ENCODE data around the gene SLC4A1. TPM values are rescaled to one million over a fixed set of nuclear protein-coding genes. Genes with fewer than 3 reads are reported as not detected.

SLC4A1 gene
- total RNA-seq, result not detected

GRCh38 chr17:44267818-44268490, at the start of gene SLC4A1:
TSS of gene SLC4A1 (minus strand) at chr17:44268135. CDS start at chr17:44262866, 5,269 bp downstream.
- Mint-ChIP-seq H3K4me1 (no peaks in the 10 kb centered on the region), H3K27me3 (peaks cover 5% of the 10 kb centered on the region), H3K4me3 (no peak within 1 kb of the TSS), H3K36me3 (ENCODE audit: low read depth) (no peaks in the 10 kb centered on the region), H3K9me3 (ENCODE audit: low read depth) (no peaks in the 10 kb centered on the region), H3K27ac (no peak within 1 kb of the TSS)
- ChIA-PET POLR2A (no interaction called here), CTCF (no interaction called here)
- no peak for ATAC-seq
- no peak for DNase-seq
- intact Hi-C loops (cut with DNase I, micrococcal nuclease), result no loop called here

- Mint-ChIP-seq H3K4me1 (peaks cover 11% of the 10 kb centered on the region), H3K9me3 (ENCODE audit: low read depth) (no peaks in the 10 kb centered on the region), H3K36me3 (ENCODE audit: low read depth) (peaks cover 14% of the 10 kb centered on the region), H3K27me3 (peaks cover 37% of the 10 kb centered on the region), H3K27ac (no peak overlapping the region), H3K4me3 (no peak overlapping the region)
- ATAC-seq (no peak), DNase-seq (no peak)
- intact Hi-C loops (cut with DNase I, micrococcal nuclease), result no loop called here
- ChIA-PET POLR2A (interaction anchor here (1.2 to 1.8 kb wide), 2 partner anchors 12 to 108 kb away, joined by 6 to 7 read pairs; no protein-coding TSS in a partner anchor), CTCF (interaction anchor here (1.2 to 1.6 kb wide), 2 partner anchors 114 to 131 kb away, joined by 3 read pairs; partner anchors contain the start of gene TMUB2)
These were observed 49.6 kb upstream of the SLC4A1 start for GRCh38 chr17:44317545-44317944.

- Mint-ChIP-seq H3K36me3 (ENCODE audit: low read depth) (peaks cover 8% of the 10 kb centered on the region), H3K4me3 (peak overlapping the region; percentile 41), H3K4me1 (peaks cover 11% of the 10 kb centered on the region), H3K27ac (no peak overlapping the region), H3K9me3 (ENCODE audit: low read depth) (no peaks in the 10 kb centered on the region), H3K27me3 (peaks cover 37% of the 10 kb centered on the region)
- CTCF ChIA-PET, result interaction anchor here (0.8 to 1.6 kb wide), 11 partner anchors 8 to 632 kb away, joined by 3 to 6 read pairs (median 3); partner anchors contain the start of genes GRN and TMUB2
- DNase-seq, result no peak
- intact Hi-C loops (cut with DNase I, micrococcal nuclease), result no loop called here
- no peak for ATAC-seq
- POLR2A ChIA-PET, result interaction anchor here (1.0 to 1.8 kb wide), 3 partner anchors 13 to 106 kb away, joined by 5 to 7 read pairs (median 6); no protein-coding TSS in a partner anchor
These were observed 48.1 kb upstream of the SLC4A1 start for GRCh38 chr17:44315760-44316731.

GRCh38 chr17:44314869-44315661, 47.1 kb upstream of the SLC4A1 start:
- ATAC-seq (peak; percentile 78), DNase-seq (peak; percentile 76)
- ChIA-PET CTCF (interaction anchor here (0.7 to 1.4 kb wide), 7 partner anchors 9 to 423 kb away, joined by 3 to 6 read pairs (median 3); no protein-coding TSS in a partner anchor), POLR2A (no interaction called here)
- Mint-ChIP-seq H3K36me3 (ENCODE audit: low read depth) (peaks cover 6% of the 10 kb centered on the region), H3K4me3 (peak overlapping the region; percentile 41), H3K27me3 (peaks cover 39% of the 10 kb centered on the region), H3K27ac (no peak overlapping the region), H3K4me1 (peaks cover 11% of the 10 kb centered on the region), H3K9me3 (ENCODE audit: low read depth) (no peaks in the 10 kb centered on the region)
- intact Hi-C loops (cut with DNase I, micrococcal nuclease), result no loop called here

- H3K9me3 Mint-ChIP-seq (ENCODE audit: low read depth), result no peaks in the 10 kb centered on the region
- H3K4me1 Mint-ChIP-seq, result peaks cover 11% of the 10 kb centered on the region
- H3K27ac Mint-ChIP-seq, result no peak overlapping the region
- ATAC-seq (no peak), DNase-seq (no peak)
- intact Hi-C loops (cut with DNase I, micrococcal nuclease), result no loop called here
- CTCF ChIA-PET, result interaction anchor here (1.1 to 1.4 kb wide), 2 partner anchors 9 to 80 kb away, joined by 4 read pairs; no protein-coding TSS in a partner anchor
- H3K27me3 Mint-ChIP-seq, result peaks cover 40% of the 10 kb centered on the region
- peaks cover 4% of the 10 kb centered on the region for H3K36me3 Mint-ChIP-seq (ENCODE audit: low read depth)
- no peak overlapping the region for H3K4me3 Mint-ChIP-seq
- POLR2A ChIA-PET, result no interaction called here
These were observed 46.6 kb upstream of the SLC4A1 start for GRCh38 chr17:44314524-44314868.

- intact Hi-C loops (cut with DNase I, micrococcal nuclease), result no loop called here
- ChIA-PET POLR2A (no interaction called here), CTCF (interaction anchor here (0.6 kb wide), 1 partner anchor 179 kb away, joined by 3 read pairs; no protein-coding TSS in a partner anchor)
- H3K9me3 Mint-ChIP-seq (ENCODE audit: low read depth), result no peaks in the 10 kb centered on the region
- no peak overlapping the region for H3K4me3 Mint-ChIP-seq
- H3K4me1 Mint-ChIP-seq, result peaks cover 13% of the 10 kb centered on the region
- H3K36me3 Mint-ChIP-seq (ENCODE audit: low read depth), result no peaks in the 10 kb centered on the region
- H3K27ac Mint-ChIP-seq, result no peak overlapping the region
- H3K27me3 Mint-ChIP-seq, result peaks cover 40% of the 10 kb centered on the region
- ATAC-seq (no peak), DNase-seq (no peak)
These were observed 46.1 kb upstream of the SLC4A1 start for GRCh38 chr17:44314031-44314430.

GRCh38 chr17:44312396-44313104, 44.6 kb upstream of the SLC4A1 start:
- H3K27me3 Mint-ChIP-seq, result peaks cover 40% of the 10 kb centered on the region
- ATAC-seq (no peak), DNase-seq (no peak)
- peaks cover 16% of the 10 kb centered on the region for H3K4me1 Mint-ChIP-seq
- no peaks in the 10 kb centered on the region for H3K36me3 Mint-ChIP-seq (ENCODE audit: low read depth)
- no peak overlapping the region for H3K4me3 Mint-ChIP-seq
- ChIA-PET CTCF (no interaction called here), POLR2A (no interaction called here)
- H3K9me3 Mint-ChIP-seq (ENCODE audit: low read depth), result no peaks in the 10 kb centered on the region
- intact Hi-C loops (cut with DNase I, micrococcal nuclease), result no loop called here
- no peak overlapping the region for H3K27ac Mint-ChIP-seq

- ATAC-seq, result no peak
- peaks cover 39% of the 10 kb centered on the region for H3K27me3 Mint-ChIP-seq
- no peaks in the 10 kb centered on the region for H3K36me3 Mint-ChIP-seq (ENCODE audit: low read depth)
- ChIA-PET CTCF (no interaction called here), POLR2A (no interaction called here)
- DNase-seq, result no peak
- intact Hi-C loops (cut with DNase I, micrococcal nuclease), result no loop called here
- H3K9me3 Mint-ChIP-seq (ENCODE audit: low read depth), result no peaks in the 10 kb centered on the region
- no peak overlapping the region for H3K4me3 Mint-ChIP-seq
- H3K4me1 Mint-ChIP-seq, result peaks cover 16% of the 10 kb centered on the region
- H3K27ac Mint-ChIP-seq, result no peak overlapping the region
These were observed 43.7 kb upstream of the SLC4A1 start for GRCh38 chr17:44311562-44312181.

- intact Hi-C loops (cut with DNase I, micrococcal nuclease), result no loop called here
- H3K4me1 Mint-ChIP-seq, result peaks cover 10% of the 10 kb centered on the region
- DNase-seq (no peak), ATAC-seq (no peak)
- no peak overlapping the region for H3K27ac Mint-ChIP-seq
- H3K36me3 Mint-ChIP-seq (ENCODE audit: low read depth), result no peaks in the 10 kb centered on the region
- ChIA-PET CTCF (interaction anchor here (1.7 kb wide), 1 partner anchor 20 kb away, joined by 4 read pairs; no protein-coding TSS in a partner anchor), POLR2A (no interaction called here)
- no peaks in the 10 kb centered on the region for H3K9me3 Mint-ChIP-seq (ENCODE audit: low read depth)
- H3K27me3 Mint-ChIP-seq, result peaks cover 36% of the 10 kb centered on the region
- H3K4me3 Mint-ChIP-seq, result no peak overlapping the region
These were observed 42.9 kb upstream of the SLC4A1 start for GRCh38 chr17:44310609-44311376.

- Mint-ChIP-seq H3K36me3 (ENCODE audit: low read depth) (no peaks in the 10 kb centered on the region), H3K27ac (no peak overlapping the region), H3K9me3 (ENCODE audit: low read depth) (no peaks in the 10 kb centered on the region), H3K4me1 (peaks cover 5% of the 10 kb centered on the region), H3K27me3 (peaks cover 31% of the 10 kb centered on the region), H3K4me3 (no peak overlapping the region)
- CTCF ChIA-PET, result interaction anchor here (0.9 to 1.7 kb wide), 2 partner anchors 21 to 36 kb away, joined by 3 to 4 read pairs; no protein-coding TSS in a partner anchor
- ATAC-seq (no peak), DNase-seq (no peak)
- POLR2A ChIA-PET, result no interaction called here
- intact Hi-C loops (cut with DNase I, micrococcal nuclease), result no loop called here
These were observed 42.3 kb upstream of the SLC4A1 start for GRCh38 chr17:44310188-44310587.

All from activated CD4-positive, alpha-beta T cell treated with anti-CD3 and anti-CD28 coated beads for 36 hours (primary cell).